HG03354 (cell line): ENCODE results near the gene EGR1.
"Not testable (repeated sequence)": the region's sequence is repeated elsewhere in the genome, so short reads cannot be mapped to it uniquely, and the experiment has no call there.

Source experiments
- ATAC-seq: cut with Tn5 transposase; IDR thresholded peaks from one replicate; pipeline ENCODE4 v1.9.1; 2021; ENCODE audit warnings: mild to moderate bottlenecking; ENCODE audit not compliant: unreplicated experiment, poor library complexity, severe bottlenecking

The EGR1 gene

DNA sequence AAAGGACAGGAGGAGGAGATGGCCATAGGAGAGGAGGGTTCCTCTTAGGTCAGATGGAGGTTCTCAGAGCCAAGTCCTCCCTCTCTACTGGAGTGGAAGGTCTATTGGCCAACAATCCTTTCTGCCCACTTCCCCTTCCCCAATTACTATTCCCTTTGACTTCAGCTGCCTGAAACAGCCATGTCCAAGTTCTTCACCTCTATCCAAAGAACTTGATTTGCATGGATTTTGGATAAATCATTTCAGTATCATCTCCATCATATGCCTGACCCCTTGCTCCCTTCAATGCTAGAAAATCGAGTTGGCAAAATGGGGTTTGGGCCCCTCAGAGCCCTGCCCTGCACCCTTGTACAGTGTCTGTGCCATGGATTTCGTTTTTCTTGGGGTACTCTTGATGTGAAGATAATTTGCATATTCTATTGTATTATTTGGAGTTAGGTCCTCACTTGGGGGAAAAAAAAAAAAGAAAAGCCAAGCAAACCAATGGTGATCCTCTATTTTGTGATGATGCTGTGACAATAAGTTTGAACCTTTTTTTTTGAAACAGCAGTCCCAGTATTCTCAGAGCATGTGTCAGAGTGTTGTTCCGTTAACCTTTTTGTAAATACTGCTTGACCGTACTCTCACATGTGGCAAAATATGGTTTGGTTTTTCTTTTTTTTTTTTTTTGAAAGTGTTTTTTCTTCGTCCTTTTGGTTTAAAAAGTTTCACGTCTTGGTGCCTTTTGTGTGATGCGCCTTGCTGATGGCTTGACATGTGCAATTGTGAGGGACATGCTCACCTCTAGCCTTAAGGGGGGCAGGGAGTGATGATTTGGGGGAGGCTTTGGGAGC is 3.1 kb downstream of the EGR1 start:
- no peak for ATAC-seq

DNA sequence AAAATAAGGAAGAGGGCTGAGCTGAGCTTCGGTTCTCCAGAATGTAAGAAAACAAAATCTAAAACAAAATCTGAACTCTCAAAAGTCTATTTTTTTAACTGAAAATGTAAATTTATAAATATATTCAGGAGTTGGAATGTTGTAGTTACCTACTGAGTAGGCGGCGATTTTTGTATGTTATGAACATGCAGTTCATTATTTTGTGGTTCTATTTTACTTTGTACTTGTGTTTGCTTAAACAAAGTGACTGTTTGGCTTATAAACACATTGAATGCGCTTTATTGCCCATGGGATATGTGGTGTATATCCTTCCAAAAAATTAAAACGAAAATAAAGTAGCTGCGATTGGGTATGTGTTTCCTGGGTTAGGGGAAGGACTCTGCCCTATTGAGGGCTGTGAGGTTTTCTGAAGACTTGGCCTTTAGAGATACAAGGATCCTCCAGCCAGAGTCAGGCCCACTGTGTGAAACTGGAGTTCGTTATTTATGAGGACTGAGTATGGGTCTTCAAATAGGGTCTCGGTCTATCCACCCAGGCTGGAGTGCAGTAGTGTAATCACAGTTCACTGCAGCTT is 3.8 kb downstream of the EGR1 start:
- ATAC-seq, result no peak

- no peak for ATAC-seq
Observed at GRCh38 chr5:138469540-138470321, 4.5 kb downstream of the EGR1 start.

DNA sequence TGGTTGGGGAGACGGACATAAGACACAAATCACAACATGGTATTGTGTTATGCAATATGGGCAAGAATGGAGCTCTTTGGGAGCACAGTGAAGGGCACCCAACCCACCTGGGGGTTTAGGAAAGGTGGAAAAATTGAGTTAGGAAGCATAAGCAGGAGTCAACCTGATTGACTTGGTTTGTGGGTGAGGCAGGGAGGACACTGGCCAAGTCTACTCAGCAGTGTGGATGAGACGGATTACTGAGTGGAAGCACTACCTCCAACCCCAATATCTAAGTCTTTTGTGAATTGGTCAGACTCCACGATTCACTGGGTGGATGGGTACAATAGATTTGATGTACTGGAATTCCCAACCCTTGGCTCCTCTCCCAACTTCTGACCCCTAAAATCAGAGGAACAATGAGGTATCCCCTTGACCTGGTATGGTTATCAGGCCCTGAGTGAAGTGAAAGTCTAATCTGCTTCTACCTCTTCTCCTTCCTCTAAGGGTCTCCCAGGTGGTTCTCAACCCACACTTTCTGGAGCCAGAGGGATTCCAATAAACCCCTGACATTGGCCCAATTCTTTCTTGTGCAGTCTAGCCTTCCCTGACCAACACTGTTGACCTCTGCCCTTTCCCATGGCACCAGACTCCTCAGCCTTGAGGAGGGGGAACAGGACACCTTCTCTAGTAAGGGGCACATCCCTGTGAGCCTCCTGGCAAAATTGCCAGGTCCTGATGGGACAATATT is 5.2 kb downstream of the EGR1 start:
- no peak for ATAC-seq

DNA sequence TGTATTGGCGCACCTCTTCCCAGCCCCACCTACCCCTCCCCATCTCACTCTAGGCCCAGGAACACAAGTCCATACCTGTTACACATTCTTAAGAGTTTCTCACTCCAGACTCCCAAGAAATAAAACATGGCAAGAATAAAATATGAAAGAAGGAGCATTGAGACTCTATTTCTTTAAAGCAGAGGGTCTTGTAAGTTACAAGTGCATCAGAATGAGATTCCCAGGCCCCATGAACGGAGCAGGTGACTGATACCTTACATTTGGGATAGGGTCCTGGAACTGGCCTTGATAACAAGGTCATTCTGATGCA is 5.7 kb downstream of the EGR1 start:
- ATAC-seq, result no peak

DNA sequence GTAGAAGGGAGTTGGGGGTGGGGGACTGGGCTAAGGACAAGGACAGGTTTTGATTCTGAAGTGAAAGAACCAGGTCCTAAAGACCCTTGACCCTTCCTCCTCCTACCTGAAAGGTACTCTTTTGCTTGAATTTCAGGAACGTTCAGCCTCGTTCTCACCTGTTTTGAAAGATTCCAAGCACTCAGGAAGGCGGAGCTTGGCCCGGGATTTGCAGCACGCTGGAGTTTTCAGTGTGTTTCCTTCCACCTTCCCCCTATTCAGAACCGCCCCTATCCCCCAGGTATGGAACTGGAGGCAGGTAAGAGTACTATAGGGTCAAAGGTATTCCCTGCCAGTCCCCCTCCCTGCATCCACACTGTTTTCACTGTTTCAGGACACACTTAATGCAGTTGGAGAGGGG is 7.1 kb downstream of the EGR1 start:
- no peak for ATAC-seq

- ATAC-seq, result not testable (repeated sequence)
Observed at GRCh38 chr5:138473151-138473550, 7.9 kb downstream of the EGR1 start.

- ATAC-seq, result no peak
Observed at GRCh38 chr5:138476918-138477317, 11.6 kb downstream of the EGR1 start.

- no peak for ATAC-seq
Observed at GRCh38 chr5:138482638-138483037, 17.4 kb downstream of the EGR1 start.

DNA sequence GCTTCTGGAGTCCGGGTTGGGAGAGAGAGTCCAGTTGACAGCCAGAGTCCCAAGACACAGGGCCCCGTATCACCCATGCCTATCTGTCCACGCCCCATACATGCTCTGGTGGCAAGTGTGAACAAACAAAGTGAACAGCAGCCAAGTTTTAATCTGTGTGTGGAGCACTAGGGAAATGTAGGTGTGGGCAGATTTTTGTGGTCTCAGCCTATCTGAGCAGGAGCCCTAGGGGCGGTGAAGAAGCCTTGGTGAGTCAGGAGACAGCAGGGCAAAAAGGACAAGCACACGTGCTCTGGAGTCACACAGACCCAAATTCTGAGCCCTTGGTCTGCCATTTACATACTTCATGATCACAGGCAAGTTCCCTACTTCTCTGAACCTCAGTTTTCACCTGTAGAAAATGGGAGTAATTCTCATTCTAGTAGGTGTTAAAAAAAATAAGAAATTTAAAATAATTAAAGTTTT is 23.2 kb downstream of the EGR1 start:
- ATAC-seq, result no peak

GRCh38 chr5:138489683-138490061 is 24.4 kb downstream of the EGR1 start:
- ATAC-seq, result no peak

GRCh38 chr5:138490648-138491283 is 25.5 kb downstream of the EGR1 start:
- ATAC-seq, result no peak

GRCh38 chr5:138491284-138491648 is 26.0 kb downstream of the EGR1 start:
- no peak for ATAC-seq

GRCh38 chr5:138491669-138492559 is 26.6 kb downstream of the EGR1 start:
- peak; percentile 100 for ATAC-seq

DNA sequence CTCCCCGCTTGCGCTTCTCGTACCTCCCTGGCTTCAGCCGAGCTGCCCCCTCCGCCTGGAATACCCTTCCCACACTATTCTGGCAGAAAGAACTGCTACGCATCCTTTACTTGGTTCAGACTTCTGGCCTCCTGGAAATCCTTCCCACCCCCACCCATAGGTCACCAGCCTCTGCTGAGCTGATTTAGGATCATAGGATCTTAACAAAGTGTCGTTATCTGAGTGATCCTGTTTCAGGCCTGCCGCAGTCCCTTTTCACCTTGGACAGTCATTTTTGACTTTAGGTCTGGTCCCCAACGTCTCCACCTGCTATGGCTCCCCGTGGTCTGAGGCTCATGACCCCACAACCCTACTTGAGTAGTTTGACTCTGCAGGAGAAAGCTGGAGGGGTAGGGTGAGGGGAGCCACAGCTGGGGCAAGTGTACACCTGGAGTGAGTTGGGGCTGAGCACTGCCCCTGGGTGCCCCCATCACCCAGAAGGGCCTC is 27.3 kb downstream of the EGR1 start:
- no peak for ATAC-seq

DNA sequence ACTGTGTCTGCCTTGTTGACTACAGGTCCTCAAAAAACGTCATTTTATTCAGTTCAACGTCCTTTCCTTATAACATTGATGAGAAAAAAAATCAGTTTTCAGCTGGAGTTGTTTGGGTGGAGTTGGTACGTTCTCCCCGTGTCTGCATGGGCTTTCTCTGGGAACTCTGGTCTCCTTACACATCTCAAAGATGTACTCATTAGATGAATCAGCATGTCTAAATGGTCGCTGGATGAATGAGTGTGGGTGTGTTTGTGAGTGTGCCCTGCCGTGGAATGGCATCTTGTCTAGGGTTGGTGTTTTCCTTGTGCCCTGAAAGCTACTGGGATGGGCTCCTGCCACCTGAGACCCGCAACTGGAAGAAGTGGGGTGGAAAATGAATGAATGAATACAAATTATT is 30.1 kb downstream of the EGR1 start:
- no peak for ATAC-seq

GRCh38 chr5:138498376-138498775 is 33.1 kb downstream of the EGR1 start:
- no peak for ATAC-seq

DNA sequence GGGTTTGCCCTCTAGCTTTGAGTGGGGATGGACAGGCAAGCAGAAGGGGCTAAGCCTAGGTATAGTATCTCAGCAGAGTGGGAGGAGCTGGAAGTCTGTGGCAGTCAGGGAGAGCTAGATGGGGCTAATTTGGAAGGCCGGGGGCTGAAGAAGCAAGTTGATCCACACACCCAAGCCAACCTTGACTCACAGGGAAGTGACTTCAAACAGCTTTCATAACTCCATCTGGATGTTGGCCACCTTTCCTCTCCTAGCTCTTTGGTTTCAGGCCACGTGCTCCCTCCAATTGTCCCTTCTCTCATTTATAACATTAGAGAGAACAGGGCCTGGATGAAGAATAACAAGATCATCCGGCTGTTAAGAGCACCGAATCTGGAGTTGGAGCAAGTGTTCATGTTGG is 36.8 kb downstream of the EGR1 start:
- ATAC-seq, result no peak

GRCh38 chr5:138502521-138502920 is 37.2 kb downstream of the EGR1 start:
- ATAC-seq, result no peak
